BE2C (cell line): ENCODE results near the gene HLA-A.

ENCODE experiments used
- DNase-seq: peaks from one replicate; pipeline ENCODE4 v3.0.0-alpha.2; 2020
- H3K27me3 ChIP-seq: fragments of 250-450 bp; sonication (Bioruptor Pico); 2 replicates; pipeline ENCODE4 v1.5.1; 2020; ENCODE audit warnings: mild to moderate bottlenecking
- H3K36me3 ChIP-seq: fragments of 250-450 bp; sonication (Bioruptor Pico); 2 replicates; pipeline ENCODE4 v1.5.1; 2020; ENCODE audit warnings: mild to moderate bottlenecking
- H3K4me1 ChIP-seq: fragments of 250-450 bp; sonication (Bioruptor Pico); 2 replicates; pipeline ENCODE4 v1.5.1; 2020
- H3K4me3 ChIP-seq: 2 replicates; pipeline ENCODE4 v1.5.1; 2011; ENCODE audit warnings: low read depth, low read length
- H3K9me3 ChIP-seq: fragments of 250-450 bp; sonication (Bioruptor Pico); 2 replicates; pipeline ENCODE4 v1.5.1; 2020
- TF ChIP-seq, protein P1 (sequence below): IDR thresholded peaks from 2 replicates; pipeline ENCODE4 v1.5.1; 2012; ENCODE audit warnings: mild to moderate bottlenecking, low read depth, low read length

The HLA-A gene

DNA sequence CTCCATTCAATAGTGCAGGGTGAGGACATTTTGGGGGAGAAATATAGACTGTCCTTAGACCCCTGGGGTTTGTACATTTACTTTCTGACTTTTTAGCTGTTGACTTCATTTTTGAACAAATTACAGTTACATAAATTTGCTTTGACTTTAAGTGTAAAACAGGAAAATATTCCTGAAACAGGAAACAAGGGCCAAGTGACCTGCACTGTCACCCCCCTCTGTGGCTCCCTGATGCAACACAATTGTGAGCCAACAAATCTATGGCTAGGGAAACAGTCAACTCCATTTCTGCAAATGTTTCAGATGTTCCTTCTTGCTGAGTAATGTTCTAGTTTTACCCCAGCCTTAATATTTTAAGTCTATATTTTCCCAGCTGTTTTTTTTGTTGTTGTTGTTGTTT is 39.8 kb downstream of the HLA-A start:
- Histone ChIP-seq H3K4me3 (no peak overlapping the region), H3K4me1 (no peaks in the 10 kb centered on the region), H3K9me3 (no peaks in the 10 kb centered on the region), H3K36me3 (no peaks in the 10 kb centered on the region), H3K27me3 (no peaks in the 10 kb centered on the region)
- no peak for DNase-seq
- TF ChIP-seq, protein P1, sequence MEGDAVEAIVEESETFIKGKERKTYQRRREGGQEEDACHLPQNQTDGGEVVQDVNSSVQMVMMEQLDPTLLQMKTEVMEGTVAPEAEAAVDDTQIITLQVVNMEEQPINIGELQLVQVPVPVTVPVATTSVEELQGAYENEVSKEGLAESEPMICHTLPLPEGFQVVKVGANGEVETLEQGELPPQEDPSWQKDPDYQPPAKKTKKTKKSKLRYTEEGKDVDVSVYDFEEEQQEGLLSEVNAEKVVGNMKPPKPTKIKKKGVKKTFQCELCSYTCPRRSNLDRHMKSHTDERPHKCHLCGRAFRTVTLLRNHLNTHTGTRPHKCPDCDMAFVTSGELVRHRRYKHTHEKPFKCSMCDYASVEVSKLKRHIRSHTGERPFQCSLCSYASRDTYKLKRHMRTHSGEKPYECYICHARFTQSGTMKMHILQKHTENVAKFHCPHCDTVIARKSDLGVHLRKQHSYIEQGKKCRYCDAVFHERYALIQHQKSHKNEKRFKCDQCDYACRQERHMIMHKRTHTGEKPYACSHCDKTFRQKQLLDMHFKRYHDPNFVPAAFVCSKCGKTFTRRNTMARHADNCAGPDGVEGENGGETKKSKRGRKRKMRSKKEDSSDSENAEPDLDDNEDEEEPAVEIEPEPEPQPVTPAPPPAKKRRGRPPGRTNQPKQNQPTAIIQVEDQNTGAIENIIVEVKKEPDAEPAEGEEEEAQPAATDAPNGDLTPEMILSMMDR: no peak

- Histone ChIP-seq H3K27me3 (no peaks in the 10 kb centered on the region; the same call in 1 of the 2 replicates), H3K4me1 (no peaks in the 10 kb centered on the region), H3K9me3 (no peaks in the 10 kb centered on the region), H3K36me3 (no peaks in the 10 kb centered on the region), H3K4me3 (no peak overlapping the region)
- DNase-seq: no peak
- TF ChIP-seq, protein P1: no peak
Measured at GRCh38 chr6:29984232-29984631, 41.9 kb downstream of the HLA-A start.

DNA sequence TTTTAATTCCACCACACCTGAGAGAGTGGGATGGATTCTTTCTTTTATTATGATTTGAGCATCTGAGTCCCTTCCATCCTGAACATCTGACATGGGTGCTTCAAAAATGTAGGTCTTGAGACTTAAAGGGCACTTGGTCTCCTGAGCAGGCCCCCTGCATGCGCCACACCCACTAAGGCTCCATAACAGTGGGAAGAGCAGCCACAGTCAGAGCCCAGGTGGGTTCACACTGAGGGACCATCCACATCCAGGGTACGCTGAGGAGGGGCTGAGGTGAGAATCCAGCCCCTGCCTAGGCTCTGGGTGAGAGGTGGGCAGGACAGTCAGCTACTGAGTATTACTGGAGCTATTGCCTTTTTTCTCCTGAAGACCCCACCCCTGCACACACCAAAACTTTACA is 42.7 kb downstream of the HLA-A start:
- DNase-seq: no peak
- no peaks in the 10 kb centered on the region for H3K9me3 ChIP-seq
- no peaks in the 10 kb centered on the region for H3K36me3 ChIP-seq
- no peak overlapping the region for H3K4me3 ChIP-seq
- H3K27me3 ChIP-seq: no peaks in the 10 kb centered on the region; the same call in 1 of the 2 replicates
- TF ChIP-seq, protein P1: no peak
- no peaks in the 10 kb centered on the region for H3K4me1 ChIP-seq

- Histone ChIP-seq H3K36me3 (no peaks in the 10 kb centered on the region), H3K4me3 (no peak overlapping the region), H3K4me1 (no peaks in the 10 kb centered on the region), H3K27me3 (peaks cover 2% of the 10 kb centered on the region; the same call in 1 of the 2 replicates), H3K9me3 (no peaks in the 10 kb centered on the region)
- TF ChIP-seq, protein P1: no peak
- DNase-seq: no peak
Measured at GRCh38 chr6:29986179-29986781, 43.9 kb downstream of the HLA-A start.

GRCh38 chr6:29989211-29989610 is 46.9 kb downstream of the HLA-A start:
- Histone ChIP-seq H3K9me3 (no peaks in the 10 kb centered on the region), H3K4me1 (no peaks in the 10 kb centered on the region), H3K4me3 (no peak overlapping the region), H3K27me3 (peaks cover 2% of the 10 kb centered on the region; the same call in 1 of the 2 replicates), H3K36me3 (no peaks in the 10 kb centered on the region)
- DNase-seq: no peak
- TF ChIP-seq, protein P1: no peak

- Histone ChIP-seq H3K9me3 (no peaks in the 10 kb centered on the region), H3K4me3 (no peak overlapping the region), H3K27me3 (peaks cover 2% of the 10 kb centered on the region; the same call in 1 of the 2 replicates), H3K4me1 (no peaks in the 10 kb centered on the region), H3K36me3 (no peaks in the 10 kb centered on the region)
- DNase-seq: no peak
- TF ChIP-seq, protein P1: no peak
Measured at GRCh38 chr6:29990931-29991330, 48.6 kb downstream of the HLA-A start.
